Measurements from ENCODE around the gene AGXT2.

AGXT2 gene

GRCh38 chr5:35047785-35048404 lies at the start of gene AGXT2:
AGXT2 (minus strand) TSS chr5:35047949; CDS start chr5:35047892, 57 bp downstream.
- DNase-seq = no peak

- DNase-seq = no peak
Observed at GRCh38 chr5:35096932-35097331, 49.2 kb upstream of the AGXT2 start.

GRCh38 chr5:35096216-35096615 lies 48.5 kb upstream of the AGXT2 start:
- no peak for DNase-seq

- no peak for DNase-seq
Observed at GRCh38 chr5:35095366-35095765, 47.6 kb upstream of the AGXT2 start.

GRCh38 chr5:35094948-35095347 lies 47.2 kb upstream of the AGXT2 start:
- no peak for DNase-seq

GRCh38 chr5:35092703-35093102 lies 45.0 kb upstream of the AGXT2 start:
- no peak for DNase-seq

GRCh38 chr5:35091704-35092103 lies 44.0 kb upstream of the AGXT2 start:
- no peak for DNase-seq

- DNase-seq = peak; percentile 42
Observed at GRCh38 chr5:35089334-35090314, 41.9 kb upstream of the AGXT2 start.

- DNase-seq = no peak
Observed at GRCh38 chr5:35087991-35088390, 40.2 kb upstream of the AGXT2 start.

- no peak for DNase-seq
Observed at GRCh38 chr5:35083150-35083549, 35.4 kb upstream of the AGXT2 start.

- DNase-seq = no peak
Observed at GRCh38 chr5:35082530-35082929, 34.8 kb upstream of the AGXT2 start.

- no peak for DNase-seq
Observed at GRCh38 chr5:35081134-35081533, 33.4 kb upstream of the AGXT2 start.

GRCh38 chr5:35073160-35073559 lies 25.4 kb upstream of the AGXT2 start:
- no peak for DNase-seq

- no peak for DNase-seq
Observed at GRCh38 chr5:35069188-35069587, 21.4 kb upstream of the AGXT2 start.

- DNase-seq = no peak
Observed at GRCh38 chr5:35067985-35068384, 20.2 kb upstream of the AGXT2 start.

GRCh38 chr5:35066260-35066795 lies 18.6 kb upstream of the AGXT2 start:
- DNase-seq = no peak

- DNase-seq = no peak
Observed at GRCh38 chr5:35063414-35063813, 15.7 kb upstream of the AGXT2 start.

GRCh38 chr5:35061211-35061770 lies 13.5 kb upstream of the AGXT2 start:
- no peak for DNase-seq

- no peak for DNase-seq
Observed at GRCh38 chr5:35060236-35060635, 12.5 kb upstream of the AGXT2 start.

GRCh38 chr5:35059251-35059650 lies 11.5 kb upstream of the AGXT2 start:
- no peak for DNase-seq

- DNase-seq = no peak
Observed at GRCh38 chr5:35058374-35058788, 10.6 kb upstream of the AGXT2 start.

- no peak for DNase-seq
Observed at GRCh38 chr5:35056686-35057085, 8.9 kb upstream of the AGXT2 start.

GRCh38 chr5:35052838-35053237 lies 5.1 kb upstream of the AGXT2 start:
- no peak for DNase-seq
